ENCODE measurements around the gene GTF3A.
"Not testable (repeated sequence)": the region's sequence is repeated elsewhere in the genome, so short reads cannot be mapped to it uniquely, and the experiment has no call there.

GTF3A gene

GRCh38 chr13:27424246-27425157 lies at the start of gene GTF3A:
GTF3A (plus strand) TSS chr13:27424619.
- peak; percentile 70 to 78 for DNase-seq (ENCODE audit: low read depth in 2 of 2)

DNA sequence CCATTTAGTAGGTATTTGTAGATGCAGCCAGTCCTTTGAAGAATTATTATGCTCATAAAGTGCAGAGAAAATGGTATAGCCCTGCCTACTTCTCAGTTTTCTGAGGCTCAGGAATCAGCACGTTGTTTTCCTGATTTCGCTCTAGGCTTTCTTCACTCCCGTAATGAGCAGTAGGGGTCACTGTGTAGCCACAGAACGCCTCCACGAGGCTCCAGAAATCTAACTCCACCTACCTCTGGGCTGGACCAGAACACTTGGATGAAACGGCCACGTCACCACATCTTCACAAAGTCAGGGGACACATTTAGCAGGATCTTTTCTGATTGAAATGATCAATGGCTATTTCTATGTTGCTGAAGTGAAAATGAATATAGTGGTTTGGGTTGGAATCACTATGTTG lies 49.8 kb upstream of the GTF3A start:
- DNase-seq (ENCODE audit: low read depth in 2 of 2): peak in 1 of 2 donors; percentile 30

DNA sequence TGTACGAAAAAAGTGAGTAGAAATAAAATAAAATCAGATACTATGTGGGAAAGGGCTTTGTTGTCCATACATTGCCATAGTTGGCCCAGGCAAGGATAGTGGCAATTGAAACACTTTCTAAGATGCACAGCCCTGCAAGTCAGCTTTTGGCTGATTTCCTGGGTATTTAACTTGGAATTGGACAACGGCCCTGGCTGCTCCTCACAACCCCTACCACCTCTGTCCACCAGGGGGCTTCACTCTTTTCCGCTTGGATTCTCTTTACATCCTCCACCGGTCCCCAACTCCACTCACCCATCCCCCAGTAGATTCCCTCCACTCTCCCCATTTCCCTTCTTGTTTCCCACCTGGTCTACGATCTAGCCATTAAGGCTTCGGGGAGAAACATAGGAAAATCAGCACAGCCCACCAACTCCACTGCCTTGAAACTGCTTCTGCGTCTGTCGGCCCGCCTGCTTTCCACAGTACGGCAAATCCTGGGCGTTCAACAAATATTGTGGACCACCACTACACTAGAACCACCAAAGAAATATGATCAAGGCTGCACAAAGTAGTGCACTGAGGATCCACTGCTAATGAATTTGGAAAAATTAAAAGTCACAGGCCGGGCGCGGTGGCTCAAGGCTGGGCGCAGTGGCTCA lies 48.6 kb upstream of the GTF3A start:
- peak; percentile 11 to 17 for DNase-seq (ENCODE audit: low read depth in 2 of 2)

GRCh38 chr13:27379126-27379525 lies 45.3 kb upstream of the GTF3A start:
- DNase-seq (ENCODE audit: low read depth in 2 of 2): no peak

GRCh38 chr13:27379694-27380641 lies 44.5 kb upstream of the GTF3A start:
- DNase-seq (ENCODE audit: low read depth in 2 of 2): peak in 1 of 2 donors; percentile 30

DNA sequence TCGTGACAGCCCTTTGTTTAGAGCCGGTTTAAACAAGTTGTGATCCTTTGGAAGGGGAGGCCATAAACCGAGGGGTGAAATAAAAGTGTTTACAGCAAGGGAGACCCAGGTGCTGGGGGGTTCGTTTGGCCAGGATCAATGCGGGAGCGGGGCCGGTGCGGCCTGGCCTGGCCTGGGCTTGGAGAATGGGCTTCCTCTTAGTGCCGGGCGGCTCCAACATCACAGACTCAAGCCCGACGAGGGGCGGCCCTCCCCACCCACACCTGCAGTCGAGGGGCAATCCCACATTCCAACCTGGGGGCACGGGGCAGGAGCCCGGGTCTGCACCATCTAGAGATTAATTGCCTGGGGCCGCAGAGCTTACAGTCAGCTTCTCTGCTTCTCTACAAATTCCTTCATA lies 42.8 kb upstream of the GTF3A start:
- DNase-seq (ENCODE audit: low read depth in 2 of 2): no peak

DNA sequence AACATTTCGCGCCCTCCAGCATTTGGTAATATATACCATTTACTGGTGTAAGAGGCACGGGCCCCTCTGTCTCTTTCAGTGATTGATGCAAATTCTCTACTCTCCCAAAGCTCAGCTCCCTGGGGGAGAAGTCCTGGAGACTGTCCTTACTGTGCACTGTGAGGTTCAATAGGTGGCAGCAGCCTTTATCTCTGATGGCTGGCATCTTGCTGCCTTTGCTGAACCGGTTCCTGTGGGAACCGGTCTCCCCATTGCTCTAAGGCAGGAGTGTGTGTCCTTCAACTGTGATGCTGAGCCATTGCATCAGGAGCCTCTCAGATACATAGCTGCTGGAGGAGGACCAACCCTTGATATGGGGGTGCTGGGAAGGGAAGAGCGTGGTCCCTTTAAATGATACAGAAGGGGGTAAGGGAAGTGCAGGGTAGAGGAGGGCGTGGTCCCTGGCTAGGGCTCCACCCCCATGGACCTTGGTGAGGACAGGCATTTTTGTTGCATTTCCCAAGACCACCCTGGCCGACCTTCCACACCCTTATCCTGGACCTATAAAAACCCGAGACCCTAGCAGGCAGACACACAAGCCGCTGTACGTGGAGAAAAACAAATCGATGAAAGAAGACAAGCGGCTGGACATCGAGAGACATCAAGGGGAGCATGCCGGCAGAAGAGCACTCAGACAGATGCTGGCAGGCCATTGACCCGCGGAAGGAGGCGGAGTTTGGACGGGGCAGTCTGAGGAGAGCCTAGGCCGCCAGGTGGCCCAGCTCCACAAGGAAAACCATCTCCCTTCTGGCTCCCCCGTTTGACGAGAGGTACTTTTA lies 41.1 kb upstream of the GTF3A start:
- no peak for DNase-seq (ENCODE audit: low read depth in 2 of 2)

DNA sequence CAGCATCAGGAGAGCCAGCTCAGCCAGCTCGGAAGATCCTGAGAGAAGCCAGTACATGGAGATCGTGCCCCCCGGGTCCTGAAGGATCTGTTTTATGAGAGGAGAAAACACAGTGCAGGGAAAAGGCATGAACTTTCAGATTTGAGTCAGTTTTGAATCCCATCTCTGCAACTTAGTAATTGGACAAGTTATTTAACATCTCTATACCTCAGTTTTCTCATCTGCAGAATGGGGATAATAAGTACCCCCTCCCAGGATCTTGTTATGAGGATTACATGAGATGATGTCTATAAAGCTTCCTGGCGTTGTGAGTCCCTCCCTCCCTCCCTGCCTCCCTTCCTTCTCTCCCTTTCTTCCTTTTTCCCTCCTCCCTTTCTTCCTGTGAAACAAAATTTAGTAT lies 40.1 kb upstream of the GTF3A start:
- DNase-seq (ENCODE audit: low read depth in 2 of 2): no peak

GRCh38 chr13:27388241-27388640 lies 36.2 kb upstream of the GTF3A start:
- DNase-seq (ENCODE audit: low read depth in 2 of 2): no peak

DNA sequence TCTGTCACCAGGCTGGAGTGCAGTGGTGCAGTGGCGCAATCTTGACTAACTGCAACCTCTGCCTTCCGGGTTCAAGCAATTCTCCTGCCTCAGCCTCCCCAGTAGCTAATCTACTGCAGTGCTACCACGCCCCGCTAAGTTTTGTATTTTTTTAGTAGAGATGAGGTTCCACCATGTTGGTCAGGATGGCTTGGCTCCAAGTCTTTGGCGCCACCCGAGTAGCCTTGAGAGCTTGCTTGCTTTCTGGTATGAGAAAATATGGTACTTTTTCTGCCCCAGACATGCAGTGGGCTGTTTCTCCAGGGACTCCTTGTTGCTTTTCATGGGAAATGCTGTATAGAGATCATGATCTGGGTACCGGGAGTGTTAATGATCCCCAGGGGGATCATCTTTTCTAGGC lies 34.5 kb upstream of the GTF3A start:
- DNase-seq (ENCODE audit: low read depth in 2 of 2): no peak

- no peak for DNase-seq (ENCODE audit: low read depth in 2 of 2)
Observed at GRCh38 chr13:27391471-27391870, 32.9 kb upstream of the GTF3A start.

- no peak for DNase-seq (ENCODE audit: low read depth in 2 of 2)
Observed at GRCh38 chr13:27393101-27393500, 31.3 kb upstream of the GTF3A start.

DNA sequence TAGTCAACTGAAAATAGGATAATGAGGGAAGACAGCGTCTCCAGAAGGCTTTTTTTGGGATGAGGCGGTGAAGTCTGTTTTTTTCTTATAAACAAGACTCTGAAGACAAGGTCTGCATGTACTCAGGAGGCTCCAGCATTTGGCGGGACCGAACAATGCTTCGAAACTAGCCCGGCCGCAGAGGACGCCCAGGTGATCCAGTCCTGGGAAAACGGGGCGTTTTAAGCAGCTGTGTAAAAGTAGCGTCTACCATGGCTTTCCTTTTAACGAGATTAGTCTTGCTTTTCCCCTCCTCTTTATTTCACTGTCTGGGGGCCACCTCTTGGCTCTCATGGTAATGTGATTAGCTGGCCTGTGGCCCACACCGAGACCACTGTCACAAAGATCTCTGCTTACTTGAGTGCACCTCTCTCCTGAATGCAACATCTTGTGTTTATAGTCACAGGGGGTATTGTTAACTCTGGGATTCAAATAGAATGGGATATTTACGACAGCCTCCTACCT lies 29.4 kb upstream of the GTF3A start:
- DNase-seq (ENCODE audit: low read depth in 2 of 2): no peak

DNA sequence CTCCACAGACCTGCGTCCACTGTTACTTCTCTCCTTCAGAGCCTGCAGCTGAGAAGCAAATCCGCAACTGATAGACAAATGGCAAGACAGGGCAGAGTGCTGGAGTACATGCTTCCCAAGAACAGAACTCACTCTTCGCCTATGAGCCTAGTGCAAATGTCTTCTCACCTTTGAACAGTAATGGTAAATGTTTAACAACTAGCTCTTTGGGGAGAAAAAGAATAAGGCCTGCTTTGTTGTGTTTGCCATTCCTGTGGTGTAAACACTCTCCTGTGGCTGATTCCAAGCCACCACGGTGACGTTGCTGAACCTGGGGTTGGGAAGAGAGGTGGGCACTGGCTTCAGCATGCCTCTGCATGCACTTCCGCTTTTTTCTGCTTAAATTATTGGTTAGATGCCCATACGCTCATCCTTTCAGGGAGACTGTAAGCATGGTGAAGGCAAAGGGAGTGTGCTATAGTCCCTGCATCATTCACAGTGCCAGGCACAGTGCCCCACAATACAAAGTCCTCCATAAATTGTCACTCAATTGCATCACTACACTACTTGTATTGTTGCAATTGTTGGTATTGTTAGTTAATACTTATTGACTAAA lies 28.1 kb upstream of the GTF3A start:
- no peak for DNase-seq (ENCODE audit: low read depth in 2 of 2)

DNA sequence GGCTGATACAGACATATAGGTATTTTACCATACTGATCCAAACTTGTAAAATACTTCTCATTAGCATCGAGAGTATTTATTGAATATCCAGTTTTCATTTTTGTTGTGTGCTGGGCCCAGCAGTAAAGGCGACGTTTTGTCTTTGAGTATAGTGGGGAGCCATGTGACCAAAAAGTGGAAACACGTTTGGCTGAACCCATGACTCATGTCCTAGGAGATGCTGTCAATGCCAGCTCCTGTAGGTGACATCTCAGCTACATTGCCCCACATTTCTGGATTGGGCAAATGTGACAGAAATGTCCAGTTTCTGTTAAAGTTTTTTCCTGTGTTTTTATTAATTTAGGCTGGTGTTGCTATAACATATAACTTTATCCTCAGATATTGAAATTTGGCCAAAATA lies 26.1 kb upstream of the GTF3A start:
- no peak for DNase-seq (ENCODE audit: low read depth in 2 of 2)

GRCh38 chr13:27400405-27400804 lies 24.0 kb upstream of the GTF3A start:
- DNase-seq (ENCODE audit: low read depth in 2 of 2): not testable (repeated sequence)

DNA sequence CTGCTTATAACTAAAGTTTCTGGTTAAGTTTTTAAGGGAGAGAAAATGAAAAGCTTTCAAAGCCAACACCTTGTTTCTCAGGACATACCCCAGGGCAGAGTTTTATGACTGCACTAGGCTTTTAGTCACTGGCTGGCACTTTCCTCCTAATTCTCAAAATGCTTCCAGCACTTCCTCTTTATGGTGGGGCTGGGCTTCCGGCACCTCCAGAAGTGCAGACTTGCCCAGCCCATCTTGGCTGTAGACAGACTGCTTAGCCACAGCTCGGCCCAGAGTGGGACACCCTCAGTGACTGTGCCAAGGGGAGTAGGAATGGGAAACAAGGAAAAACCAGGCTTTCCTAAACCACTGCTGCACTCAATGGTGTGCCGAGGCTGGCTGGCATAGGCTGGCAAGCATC lies 23.2 kb upstream of the GTF3A start:
- no peak for DNase-seq (ENCODE audit: low read depth in 2 of 2)

- DNase-seq (ENCODE audit: low read depth in 2 of 2): no peak
Observed at GRCh38 chr13:27403203-27403678, 21.2 kb upstream of the GTF3A start.

DNA sequence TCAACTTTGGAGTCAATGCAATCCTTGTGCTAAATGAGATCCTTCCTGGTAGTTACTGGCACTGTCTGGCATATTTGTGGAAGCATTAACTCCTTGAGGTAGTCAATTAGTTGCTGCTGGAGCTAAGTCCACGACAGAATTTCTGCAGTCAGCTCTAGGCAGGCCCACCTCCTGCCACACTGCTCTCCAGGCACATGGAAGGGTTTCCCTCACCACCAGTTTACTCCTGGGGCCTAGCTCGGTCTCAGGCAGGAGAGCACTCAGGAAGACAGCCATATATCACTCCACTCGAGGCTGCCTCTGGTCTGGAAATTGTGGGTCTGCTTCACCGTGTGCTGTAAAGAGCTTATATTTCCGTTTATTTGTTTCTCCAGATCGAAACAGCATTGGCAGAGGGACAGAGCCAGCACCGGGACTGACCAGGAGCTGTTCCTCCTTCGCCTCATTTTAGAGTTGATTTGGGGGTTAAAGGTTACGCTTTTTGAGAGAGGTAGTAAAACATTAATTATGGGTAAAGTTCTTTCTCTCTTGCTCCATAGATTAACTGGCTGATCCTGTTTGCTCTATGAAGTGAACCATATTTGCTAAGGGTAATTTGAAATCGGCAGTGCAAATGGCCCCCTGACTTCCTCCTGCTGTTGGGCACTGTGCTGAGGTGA lies 20.6 kb upstream of the GTF3A start:
- DNase-seq (ENCODE audit: low read depth in 2 of 2): no peak

GRCh38 chr13:27404680-27405079 lies 19.7 kb upstream of the GTF3A start:
- DNase-seq (ENCODE audit: low read depth in 2 of 2): no peak

All from stimulated activated CD8-positive, alpha-beta memory T cell treated with anti-CD3 and anti-CD28 coated beads, Interleukin-2, amount 100 ng/mL, for 1 hour (primary cell).